NCI-H524 (cell line): ENCODE measurements around the gene CALML3.
A peak's percentile ranks its signal among the peaks of the same experiment; 100 is the strongest.

Source experiments
- DNase-seq, 2 experiments: peaks; one replicate each; lab custom pipeline; 2025; lab: John Stamatoyannopoulos, UW

CALML3 gene

GRCh38 chr10:5507649-5508131 lies 17.1 kb upstream of the CALML3 start:
- no peak for DNase-seq

GRCh38 chr10:5508161-5508604 lies 16.6 kb upstream of the CALML3 start:
- DNase-seq, result no peak

- DNase-seq, result no peak
Observed at GRCh38 chr10:5508786-5509185, 16.0 kb upstream of the CALML3 start.

DNA sequence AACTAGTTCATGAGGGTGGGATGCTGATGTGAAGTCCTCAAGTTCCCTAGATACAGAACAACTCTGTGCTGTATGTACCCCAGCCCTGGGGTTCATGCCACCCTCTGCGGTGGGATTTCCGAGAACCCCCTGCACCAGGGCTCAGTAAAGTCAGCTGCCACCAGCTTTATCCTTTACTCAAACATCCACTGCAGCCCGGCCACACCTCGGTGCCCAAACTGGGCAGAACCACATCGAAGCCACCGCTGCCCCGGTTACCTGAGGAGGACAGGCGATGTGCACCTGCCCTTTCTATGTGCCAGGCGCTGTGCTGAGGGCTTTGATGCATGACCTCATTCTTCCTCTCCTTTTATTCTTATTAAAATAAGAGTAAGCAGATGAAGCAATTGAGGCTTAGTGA lies 15.5 kb upstream of the CALML3 start:
- DNase-seq, result no peak

DNA sequence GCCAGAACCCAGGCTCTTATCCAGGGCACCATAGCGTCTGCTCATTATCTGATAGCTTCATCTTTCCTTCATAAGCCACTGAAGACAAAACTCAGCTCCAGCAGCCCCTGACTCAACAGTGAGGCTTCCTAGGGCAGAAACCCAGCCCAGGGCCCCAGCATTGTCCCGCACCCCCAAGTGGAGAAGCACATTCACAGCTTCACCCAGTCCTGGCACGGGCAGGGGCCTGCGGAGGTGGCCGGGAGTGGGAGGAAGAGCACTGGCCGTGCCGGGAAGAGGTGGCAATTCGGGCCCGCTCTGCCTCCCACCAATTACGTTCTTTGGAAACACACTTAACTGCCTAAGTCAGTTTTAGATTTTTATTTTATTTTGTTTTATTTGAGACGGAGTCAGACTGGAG lies 15.1 kb upstream of the CALML3 start:
- DNase-seq, result no peak

GRCh38 chr10:5510281-5511072 lies 14.3 kb upstream of the CALML3 start:
- DNase-seq, result no peak

- no peak for DNase-seq
Observed at GRCh38 chr10:5511231-5511884, 13.4 kb upstream of the CALML3 start.

DNA sequence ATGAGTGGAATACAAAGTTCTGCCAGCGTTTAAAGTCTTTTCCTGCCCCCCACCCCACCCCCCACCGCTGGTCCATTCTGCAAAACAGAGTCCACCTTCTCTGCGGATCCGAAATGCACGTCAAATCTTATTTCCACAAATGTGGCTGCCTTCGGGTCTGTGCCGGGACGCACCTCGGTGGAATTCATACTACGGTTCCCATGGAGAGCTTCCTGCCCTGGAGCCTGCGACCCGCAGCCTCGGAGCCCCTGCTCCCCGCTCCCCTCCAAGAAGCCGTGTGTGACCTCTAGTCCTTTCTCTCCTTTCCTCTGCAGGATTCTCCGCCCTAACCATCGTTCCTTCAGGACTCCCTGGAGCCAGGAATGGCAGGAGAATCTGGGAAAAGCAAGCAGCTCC lies 12.9 kb upstream of the CALML3 start:
- no peak for DNase-seq

- DNase-seq, result no peak
Observed at GRCh38 chr10:5512331-5512730, 12.4 kb upstream of the CALML3 start.

DNA sequence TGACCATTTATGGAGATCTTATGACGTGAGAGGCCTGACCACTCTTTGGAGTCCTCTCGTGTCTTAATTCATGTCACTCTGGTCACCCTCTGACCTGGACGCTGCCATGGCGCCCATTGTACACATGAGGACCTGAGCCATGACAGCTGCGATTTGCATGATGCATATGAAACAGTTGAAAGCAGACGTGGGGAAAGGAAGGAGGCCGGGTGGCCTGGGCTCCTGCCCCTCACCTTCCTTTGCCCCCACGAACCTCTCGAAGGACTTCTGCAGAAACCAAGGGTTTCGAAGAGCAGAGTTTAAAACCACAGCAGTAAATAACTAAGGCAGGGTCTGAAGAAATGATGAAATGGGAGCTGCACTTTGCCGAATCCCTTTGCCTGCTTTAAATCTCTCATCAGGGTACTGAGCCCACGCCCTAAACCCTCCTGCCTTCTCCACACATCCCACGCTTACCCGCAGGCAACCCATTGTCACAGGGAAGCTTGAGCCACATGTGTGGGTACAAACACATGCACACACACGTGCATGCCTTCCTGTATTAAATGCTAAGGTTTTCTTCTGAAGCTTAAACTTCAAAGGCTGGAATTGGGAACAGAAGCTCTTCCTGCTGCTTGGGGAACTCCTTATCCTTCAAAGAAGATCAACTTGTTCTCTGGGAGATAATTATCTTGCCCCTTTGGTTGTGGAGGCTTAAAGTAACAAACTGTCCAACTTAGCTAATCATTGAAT lies 11.7 kb upstream of the CALML3 start:
- no peak for DNase-seq

- peak in 1 of 2 experiments; percentile 10 for DNase-seq
Observed at GRCh38 chr10:5514226-5514850, 10.4 kb upstream of the CALML3 start.

GRCh38 chr10:5515948-5516761 lies 8.6 kb upstream of the CALML3 start:
- DNase-seq, result no peak

DNA sequence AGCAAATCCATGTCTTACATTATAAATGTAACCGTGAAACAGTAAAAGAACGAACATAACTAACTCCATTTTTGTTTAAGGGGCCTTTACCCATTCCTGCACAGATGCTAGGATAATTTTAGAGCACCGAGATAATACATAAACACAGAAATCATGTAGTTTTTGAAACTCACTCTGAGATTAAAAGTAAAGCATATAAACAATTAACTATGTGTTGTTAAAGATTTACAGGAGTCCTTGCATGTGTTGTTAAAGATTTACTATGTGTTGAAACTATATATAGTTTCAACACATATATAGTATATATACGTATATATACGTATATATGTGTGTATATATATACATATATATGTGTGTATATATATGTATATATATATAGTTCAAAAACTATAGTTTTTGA lies 7.2 kb upstream of the CALML3 start:
- no peak for DNase-seq

DNA sequence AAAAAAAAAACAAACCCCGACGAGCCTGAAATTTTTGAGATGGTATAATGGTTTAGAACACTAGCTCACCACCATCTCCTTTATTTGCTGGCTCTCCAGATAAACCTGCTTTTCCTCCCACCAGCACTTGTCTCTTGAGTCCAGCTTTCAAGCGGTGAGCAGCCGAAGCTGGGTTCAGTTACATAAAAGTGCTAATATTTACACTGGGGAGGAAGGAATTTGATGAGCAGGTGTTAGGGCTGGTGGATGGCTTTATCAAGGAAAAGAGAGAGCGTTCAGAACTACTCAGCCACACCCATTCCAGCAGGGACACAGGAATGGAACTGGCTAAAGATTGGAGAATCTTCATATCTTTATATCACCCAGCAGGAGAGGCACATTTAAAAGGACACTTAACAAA lies 6.6 kb upstream of the CALML3 start:
- no peak for DNase-seq

- no peak for DNase-seq
Observed at GRCh38 chr10:5519054-5519453, 5.7 kb upstream of the CALML3 start.

- no peak for DNase-seq
Observed at GRCh38 chr10:5522913-5523560, 1.7 kb upstream of the CALML3 start.

DNA sequence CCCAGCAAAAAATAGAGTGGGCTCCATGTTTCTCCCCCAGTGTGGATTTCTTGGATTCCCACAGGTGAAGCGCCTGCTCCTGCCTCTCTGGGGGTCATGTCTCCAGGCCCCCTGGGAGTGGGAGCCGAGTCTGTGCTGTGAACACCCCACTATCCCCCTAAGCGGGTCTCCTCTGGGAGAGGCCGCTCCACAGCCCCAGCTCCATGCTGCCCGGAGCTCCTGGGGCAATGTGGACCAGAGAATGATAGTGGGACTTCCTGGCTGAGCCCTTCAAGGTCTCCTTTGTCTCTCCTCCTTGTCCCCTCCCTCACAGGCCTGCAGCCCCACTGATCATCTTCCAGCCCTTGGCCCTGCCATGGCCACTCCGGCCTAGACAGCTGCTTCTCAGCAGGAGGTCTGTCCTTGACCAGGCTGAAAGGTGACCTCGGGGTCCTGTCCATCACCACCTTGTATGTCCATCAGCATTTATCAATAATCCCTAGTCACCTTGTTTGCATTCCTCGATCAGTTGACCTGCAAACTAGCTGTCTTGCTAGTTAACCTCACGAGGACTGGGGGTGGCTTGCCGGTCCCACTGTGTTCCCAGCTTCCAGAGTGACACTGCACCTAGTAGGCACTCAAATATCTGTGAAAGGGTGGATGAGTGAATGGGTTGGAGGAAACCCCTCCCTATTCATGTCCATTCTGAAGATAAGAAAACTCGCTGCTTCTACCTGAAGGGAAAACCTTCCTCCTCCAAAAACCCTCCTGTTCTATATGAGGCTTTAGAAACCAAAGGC lies 776 bp upstream of the CALML3 start:
- no peak for DNase-seq

GRCh38 chr10:5525561-5526341 lies 990 bp downstream of the CALML3 start:
- DNase-seq, result no peak

DNA sequence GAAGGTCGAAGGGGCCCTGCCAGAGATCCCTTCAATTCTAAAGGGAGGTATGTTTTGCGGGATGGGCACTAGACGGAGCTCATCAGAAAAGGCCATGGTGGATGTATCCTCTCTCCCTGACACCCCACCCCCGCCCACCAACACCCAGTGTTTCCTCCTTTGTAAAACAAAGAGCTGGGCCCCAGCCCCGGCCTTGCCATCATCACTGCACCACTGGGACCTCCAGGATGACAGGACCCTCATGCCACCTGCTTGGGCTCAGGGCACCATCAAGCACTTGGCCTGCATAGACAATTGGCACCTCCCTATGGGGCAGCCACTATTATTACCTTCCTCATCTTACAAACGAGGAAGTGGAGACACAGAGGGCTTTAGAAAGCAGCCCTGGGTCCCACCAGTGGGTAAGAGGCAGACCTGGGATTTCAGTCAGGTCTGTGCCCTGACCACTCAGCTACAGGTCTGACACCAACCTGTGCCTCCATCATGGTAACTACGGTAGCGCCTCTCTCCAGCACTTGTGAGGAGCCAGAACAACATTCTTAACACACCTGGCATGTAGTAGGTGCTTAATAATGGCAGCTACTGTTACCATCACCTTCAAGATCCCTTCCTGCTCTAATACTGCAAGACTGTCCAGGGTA lies 2.0 kb downstream of the CALML3 start:
- no peak for DNase-seq
